NCI-H1930 (cell line): Measurements from ENCODE around the gene TMEM178B.
"Not testable (repeated sequence)": the region's sequence is repeated elsewhere in the genome, so short reads cannot be mapped to it uniquely, and the experiment has no call there.

Source experiments
- DNase-seq, 2 experiments: peaks; one replicate each; lab custom pipeline; 2025; lab: John Stamatoyannopoulos, UW

Gene TMEM178B

GRCh38 chr7:141074162-141074991, 513 bp downstream of the TMEM178B start:
- DNase-seq, result peak; percentile 39 to 52

GRCh38 chr7:141074997-141075396, 1.1 kb downstream of the TMEM178B start:
- no peak for DNase-seq

- peak; percentile 32 to 43 for DNase-seq
Observed at GRCh38 chr7:141076377-141076776, 2.5 kb downstream of the TMEM178B start.

- DNase-seq, result no peak
Observed at GRCh38 chr7:141079219-141079618, 5.4 kb downstream of the TMEM178B start.

- DNase-seq, result not testable (repeated sequence)
Observed at GRCh38 chr7:141089490-141089889, 15.6 kb downstream of the TMEM178B start.

- DNase-seq, result no peak
Observed at GRCh38 chr7:141094336-141095070, 20.6 kb downstream of the TMEM178B start.

GRCh38 chr7:141097430-141097829, 23.6 kb downstream of the TMEM178B start:
- DNase-seq, result no peak

- DNase-seq, result no peak
Observed at GRCh38 chr7:141102436-141102835, 28.6 kb downstream of the TMEM178B start.

GRCh38 chr7:141103847-141104429, 30.1 kb downstream of the TMEM178B start:
- no peak for DNase-seq

- no peak for DNase-seq
Observed at GRCh38 chr7:141113131-141113530, 39.3 kb downstream of the TMEM178B start.

- no peak for DNase-seq
Observed at GRCh38 chr7:141114029-141114664, 40.3 kb downstream of the TMEM178B start.

- DNase-seq, result peak; percentile 74 to 80
Observed at GRCh38 chr7:141115965-141116364, 42.1 kb downstream of the TMEM178B start.

- DNase-seq, result not testable (repeated sequence)
Observed at GRCh38 chr7:141116661-141117060, 42.8 kb downstream of the TMEM178B start.

GRCh38 chr7:141118767-141119166, 44.9 kb downstream of the TMEM178B start:
- no peak for DNase-seq

- no peak for DNase-seq
Observed at GRCh38 chr7:141119187-141119586, 45.3 kb downstream of the TMEM178B start.

- DNase-seq, result no peak
Observed at GRCh38 chr7:141122736-141123135, 48.9 kb downstream of the TMEM178B start.

GRCh38 chr7:141123522-141123921, 49.7 kb downstream of the TMEM178B start:
- no peak for DNase-seq

GRCh38 chr7:141126107-141126506, 52.2 kb downstream of the TMEM178B start:
- DNase-seq, result no peak

- DNase-seq, result no peak
Observed at GRCh38 chr7:141128506-141128905, 54.6 kb downstream of the TMEM178B start.

- DNase-seq, result no peak
Observed at GRCh38 chr7:141128931-141129330, 55.1 kb downstream of the TMEM178B start.

- no peak for DNase-seq
Observed at GRCh38 chr7:141132671-141133070, 58.8 kb downstream of the TMEM178B start.

- no peak for DNase-seq
Observed at GRCh38 chr7:141133646-141134045, 59.8 kb downstream of the TMEM178B start.
